ENCODE data around the gene NUP93.

Gene NUP93

GRCh38 chr16:56744996-56745640 is 15.2 kb downstream of the NUP93 start:
- DNase-seq: no peak

DNA sequence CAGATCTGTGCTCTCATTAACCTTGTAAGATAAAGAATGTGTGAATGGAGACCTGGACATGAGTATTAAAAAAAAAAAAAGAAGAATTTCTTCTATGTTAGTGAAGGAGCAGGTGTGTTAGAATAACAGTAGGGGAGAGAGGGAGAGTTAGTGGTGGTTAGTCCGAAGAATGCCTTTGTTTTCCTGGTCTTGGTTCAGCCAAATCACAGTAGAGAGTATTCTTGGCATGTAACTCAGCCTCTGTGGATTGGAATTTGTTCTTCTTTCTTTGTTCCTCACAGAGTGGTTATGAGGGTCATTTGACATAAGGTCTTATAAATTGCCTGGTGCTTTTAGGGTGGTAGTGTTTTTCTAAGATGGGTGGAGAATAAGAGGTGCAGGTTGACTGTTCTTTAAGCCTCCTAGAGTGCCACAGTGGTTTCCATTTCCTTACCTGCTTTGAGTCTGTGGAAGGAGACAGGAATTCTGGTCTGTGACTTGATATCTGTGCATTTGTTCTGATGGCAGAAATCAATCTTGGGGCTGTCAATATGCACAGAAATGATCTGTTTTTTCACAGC is 17.6 kb downstream of the NUP93 start:
- no peak for DNase-seq

DNA sequence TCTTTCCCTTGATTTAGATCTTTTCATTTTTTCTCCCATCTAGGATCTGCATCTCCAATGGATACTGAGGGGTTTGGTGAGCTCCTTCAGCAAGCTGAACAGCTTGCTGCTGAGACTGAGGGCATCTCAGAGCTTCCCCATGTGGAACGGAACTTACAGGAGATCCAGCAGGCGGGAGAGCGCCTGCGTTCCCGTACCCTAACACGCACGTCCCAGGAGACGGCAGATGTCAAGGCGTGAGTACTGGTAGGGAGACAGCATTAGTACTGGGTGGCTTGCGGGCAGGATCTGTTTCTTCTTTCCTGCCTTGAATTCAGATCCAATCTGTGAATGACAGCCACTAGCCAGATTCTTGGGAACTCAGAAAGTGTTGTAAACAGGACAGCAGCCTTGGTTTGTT is 18.3 kb downstream of the NUP93 start:
- no peak for DNase-seq

DNA sequence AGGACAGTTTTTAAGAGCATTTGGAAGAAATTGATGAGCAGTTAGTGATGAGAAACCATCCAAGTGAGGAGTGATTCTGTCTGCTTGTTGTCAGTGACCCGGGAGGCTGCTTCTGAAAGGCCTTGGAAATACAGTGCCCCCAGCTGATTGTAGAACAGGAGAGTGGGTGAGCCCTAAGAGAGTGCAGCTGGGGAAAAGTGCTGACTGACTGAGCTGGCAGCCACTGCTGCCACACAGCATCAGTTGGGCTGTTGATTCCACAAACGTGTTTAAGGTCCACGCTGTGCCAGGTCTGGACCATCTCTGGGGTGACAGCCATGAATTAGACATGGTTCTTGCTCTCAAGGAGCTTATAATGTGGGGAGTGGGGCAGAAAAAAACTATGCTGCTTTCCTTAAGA is 18.9 kb downstream of the NUP93 start:
- no peak for DNase-seq

DNA sequence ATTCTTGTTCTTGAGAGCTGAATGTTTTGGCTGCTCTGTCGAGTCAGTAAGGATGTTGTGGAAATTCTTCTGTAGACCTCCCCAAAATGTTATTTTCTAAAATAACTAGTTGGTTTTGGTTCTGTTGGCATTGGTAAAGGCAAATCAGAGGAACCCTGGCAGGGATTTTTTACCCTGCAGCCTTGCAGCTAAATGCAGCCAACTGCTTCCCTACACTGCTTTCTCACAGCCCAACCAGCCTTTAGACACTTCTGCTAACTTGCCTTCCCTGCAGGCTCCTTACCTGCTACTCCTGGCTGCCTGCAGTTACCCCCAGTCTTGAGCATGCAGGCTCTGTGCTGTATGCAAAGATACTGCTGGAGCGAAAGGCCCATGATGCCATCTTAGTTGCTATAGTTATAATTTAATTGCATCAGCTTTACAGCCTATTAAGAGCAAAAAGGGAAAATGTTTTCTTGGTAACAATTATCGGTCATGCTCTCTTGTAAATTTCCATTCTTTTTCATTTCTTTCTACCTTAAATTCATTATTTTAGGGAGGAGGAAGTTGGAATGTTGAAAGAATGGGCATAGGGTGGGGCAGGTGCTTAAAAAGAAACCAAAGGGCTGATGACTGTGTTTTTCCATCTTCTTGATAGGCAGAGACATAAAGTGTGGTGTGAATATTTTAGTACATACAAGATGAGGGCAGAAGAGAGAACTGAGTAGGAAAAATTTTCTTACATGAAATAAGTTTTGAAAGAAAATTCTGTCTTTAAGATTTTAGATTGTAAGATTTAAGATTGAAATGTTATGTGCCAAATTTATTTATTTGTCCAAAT is 20.0 kb downstream of the NUP93 start:
- no peak for DNase-seq

DNA sequence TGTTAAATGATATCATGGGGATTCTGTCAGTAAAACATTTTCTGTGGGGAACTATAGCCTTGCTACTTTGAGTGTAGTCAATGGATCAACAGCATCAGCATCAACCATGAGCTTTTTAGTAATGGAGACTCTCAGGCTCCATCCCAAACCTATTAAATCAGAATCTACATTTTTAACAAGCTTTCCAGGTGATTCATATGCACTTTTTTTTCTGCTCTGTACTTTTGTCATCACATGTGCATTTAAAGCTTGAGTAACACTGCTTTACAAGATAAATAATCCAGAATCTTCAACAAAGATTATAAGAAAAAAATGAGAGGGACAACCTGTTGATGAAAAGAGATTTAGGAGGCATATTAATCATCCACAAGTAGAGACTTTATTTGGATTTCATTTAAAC is 23.5 kb downstream of the NUP93 start:
- DNase-seq: no peak

GRCh38 chr16:56755038-56755437 is 25.1 kb downstream of the NUP93 start:
- no peak for DNase-seq

- DNase-seq: no peak
These were observed 28.5 kb downstream of the NUP93 start for GRCh38 chr16:56758432-56758831.

DNA sequence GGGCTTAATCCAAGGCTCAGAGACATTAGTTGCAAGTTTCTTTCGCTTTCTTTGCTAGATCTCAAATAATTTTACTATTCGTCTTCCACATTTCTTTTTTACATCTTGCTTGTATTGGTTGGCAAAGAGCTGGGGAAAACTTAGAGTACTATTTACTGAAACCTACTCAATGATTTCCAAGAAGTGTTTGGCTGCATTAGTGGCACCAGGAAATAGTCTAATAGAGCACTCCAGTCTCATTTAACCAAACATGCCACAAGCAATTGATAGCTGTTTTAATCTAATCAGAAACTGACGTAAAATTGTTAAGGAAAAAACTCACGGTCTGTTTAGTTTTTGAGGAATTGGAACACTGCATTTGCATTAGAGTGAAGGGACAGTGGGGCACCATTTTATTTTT is 29.0 kb downstream of the NUP93 start:
- DNase-seq: no peak

DNA sequence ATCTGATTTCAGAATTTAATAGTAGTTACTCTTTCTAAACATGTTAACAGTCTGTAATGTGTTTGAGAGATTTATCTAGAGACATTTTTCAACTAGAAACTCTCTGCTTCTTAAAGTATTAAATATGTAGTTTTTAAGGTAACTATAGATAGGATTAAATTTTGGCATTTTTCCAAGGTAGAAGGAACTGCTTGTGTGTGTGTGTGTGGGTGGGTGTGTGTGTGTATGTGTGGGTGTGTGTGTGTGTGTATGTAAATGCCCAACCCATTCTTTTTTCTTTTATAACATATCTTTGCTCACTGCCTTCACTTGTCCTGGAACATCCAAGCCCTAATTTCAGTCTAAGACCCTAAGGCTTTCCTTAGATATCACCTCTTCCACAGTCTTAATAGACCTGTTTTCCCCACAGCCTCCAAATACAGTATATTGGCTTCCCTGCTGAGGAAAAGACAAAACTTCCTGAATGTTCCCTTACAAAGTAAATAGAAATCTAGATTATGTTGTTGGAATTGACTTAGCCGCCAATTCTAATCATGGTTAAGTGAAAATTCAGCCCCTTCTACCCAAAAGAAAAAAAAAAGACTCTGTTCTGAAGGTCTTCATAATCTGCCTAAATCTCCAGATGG is 33.5 kb downstream of the NUP93 start:
- no peak for DNase-seq

DNA sequence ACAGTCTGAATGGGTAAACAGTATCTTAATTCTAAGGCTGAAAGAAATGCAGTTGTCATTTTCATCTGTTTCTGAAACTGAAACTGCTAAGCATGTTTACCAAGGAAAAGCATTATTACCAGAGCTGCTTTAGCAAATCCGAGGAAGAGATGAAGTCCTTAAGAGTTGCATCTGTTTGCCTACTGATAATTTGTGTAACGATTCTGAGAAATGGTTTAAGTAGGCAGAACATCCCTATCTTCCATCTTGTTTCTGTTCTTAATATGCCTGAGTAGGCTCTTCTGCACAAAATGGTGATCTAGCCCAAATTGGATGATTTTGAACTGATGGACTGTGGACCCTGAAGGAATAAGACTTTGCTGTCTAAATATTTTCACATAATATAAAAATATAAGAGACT is 34.9 kb downstream of the NUP93 start:
- DNase-seq: no peak

GRCh38 chr16:56765949-56766348 is 36.0 kb downstream of the NUP93 start:
- no peak for DNase-seq

GRCh38 chr16:56767024-56767423 is 37.1 kb downstream of the NUP93 start:
- DNase-seq: no peak

DNA sequence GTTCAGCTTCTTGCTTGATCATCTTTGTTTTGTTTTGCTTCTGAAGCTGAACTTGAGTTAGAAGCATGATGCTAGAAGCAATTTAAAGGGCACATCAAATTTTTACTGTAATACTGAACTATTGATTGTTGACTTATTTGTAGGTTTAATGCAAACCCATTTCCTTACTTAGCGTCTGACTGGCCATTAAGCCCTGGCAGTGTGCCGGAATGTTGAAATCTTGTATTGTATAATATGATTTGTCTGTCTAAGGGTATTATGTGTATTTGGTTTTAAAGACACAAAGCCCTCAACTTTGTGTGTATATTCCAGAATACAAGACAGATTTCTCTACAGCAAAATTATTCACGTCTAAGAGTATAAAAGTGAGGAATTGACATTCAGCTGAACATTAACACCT is 39.7 kb downstream of the NUP93 start:
- DNase-seq: no peak

DNA sequence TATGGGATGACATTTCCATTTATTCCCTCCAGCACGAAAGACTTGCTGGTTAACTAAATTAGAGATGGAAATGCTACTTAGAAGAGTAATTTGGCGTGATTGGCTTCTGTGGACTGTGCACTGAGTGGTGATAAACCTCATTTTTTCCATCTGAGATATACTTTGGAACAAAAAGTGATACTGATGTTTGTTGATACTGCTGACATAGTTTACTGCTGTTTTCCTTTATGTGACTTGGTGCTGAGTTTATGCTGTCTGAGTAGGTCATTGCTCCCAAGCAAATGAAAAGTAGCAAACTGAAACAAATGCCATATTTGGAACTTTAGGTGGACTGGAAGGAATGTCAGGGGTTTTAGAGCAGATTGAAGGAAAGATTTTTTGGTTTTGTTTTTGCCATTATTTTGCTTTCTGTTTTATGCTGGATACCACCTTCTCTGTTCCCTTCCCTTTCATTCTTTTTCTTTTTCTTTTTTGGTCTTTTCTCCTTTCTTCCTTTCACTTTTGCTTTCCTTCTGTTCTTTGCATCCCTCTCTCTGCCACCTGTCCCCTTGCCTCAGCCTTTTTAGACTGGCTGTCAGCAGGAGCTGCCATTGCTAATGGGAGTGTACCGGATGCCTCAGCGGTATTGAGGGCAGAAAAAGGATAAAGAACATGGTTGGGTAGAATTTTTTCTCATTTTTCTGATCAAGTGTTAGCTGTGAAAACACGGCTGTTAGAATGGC is 41.8 kb downstream of the NUP93 start:
- no peak for DNase-seq

DNA sequence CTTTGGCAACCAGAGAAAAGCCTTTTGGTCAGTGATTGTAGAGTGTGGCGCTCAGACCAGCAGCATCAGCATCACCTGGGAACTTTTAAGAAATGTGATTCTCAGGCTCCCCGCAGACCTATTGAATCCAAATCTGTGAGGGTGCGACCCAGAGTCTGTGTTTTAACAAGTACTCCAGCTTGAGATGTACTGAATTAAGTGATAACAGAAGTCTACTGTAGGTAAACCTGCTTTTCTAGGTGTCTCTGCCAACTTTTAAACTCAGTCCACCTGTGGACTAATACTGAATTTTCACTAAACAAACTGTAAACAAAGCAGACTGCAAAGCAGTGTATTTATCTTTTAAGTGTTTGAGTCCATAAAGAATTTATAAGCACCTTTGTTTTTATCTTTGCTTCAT is 43.6 kb downstream of the NUP93 start:
- no peak for DNase-seq

GRCh38 chr16:56774016-56774680 is 44.2 kb downstream of the NUP93 start:
- DNase-seq: no peak

DNA sequence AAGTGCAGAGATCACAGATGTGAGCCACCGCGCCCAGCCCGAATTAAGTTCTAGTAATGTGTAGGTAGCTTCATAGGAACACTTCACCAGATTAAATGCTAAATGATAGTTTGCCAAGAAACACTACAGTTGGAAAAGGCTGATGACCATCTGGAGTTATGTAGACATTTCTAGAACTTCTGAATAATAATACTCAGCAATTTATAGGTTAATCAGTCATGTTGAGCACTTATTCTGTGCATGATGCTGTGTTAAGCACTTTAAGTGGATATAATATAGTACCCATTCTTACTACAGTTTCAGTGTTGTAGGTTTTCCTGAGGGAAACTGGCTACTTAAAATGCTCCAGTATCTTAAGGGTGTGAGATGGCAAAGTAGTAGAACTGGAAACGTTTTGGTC is 45.2 kb downstream of the NUP93 start:
- DNase-seq: no peak

GRCh38 chr16:56776562-56776961 is 46.6 kb downstream of the NUP93 start:
- DNase-seq: no peak

DNA sequence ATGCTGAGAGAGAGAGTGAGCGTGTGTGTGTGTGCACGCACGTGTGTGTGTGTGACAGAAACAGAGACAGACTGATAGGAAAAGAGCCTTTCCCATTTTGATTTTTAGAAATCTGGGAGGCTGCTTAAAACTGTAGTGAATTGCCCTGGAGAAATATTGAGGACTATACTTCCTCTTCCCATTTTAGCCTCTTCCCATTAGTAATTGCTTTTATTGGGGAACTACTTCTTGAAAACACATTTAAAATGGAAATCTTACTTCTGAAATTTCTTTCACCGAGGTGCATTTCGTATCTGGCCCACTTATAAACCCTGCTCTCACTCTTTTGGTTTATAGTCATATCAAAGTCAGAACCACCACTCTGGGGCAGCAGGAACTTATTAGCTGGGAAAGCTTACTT is 47.1 kb downstream of the NUP93 start:
- no peak for DNase-seq

DNA sequence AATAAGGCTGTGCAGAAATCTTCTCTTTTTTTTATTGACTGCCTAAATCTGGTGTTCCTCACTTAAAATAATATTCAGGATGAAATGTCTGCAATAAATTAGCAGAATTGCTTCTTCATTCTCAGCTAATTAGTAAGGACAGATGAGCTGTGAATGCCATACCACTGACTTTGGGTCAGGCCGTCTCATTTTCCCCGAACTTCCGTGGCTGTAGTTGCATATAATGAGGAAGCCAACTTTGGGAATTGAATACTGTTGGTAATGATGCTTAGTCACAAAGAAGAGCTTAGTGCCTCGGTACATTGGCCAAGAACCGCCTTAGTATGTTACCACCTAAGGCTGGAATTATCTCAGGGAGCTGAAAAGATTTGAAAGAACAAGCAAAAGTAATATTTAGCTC is 47.6 kb downstream of the NUP93 start:
- DNase-seq: no peak

DNA sequence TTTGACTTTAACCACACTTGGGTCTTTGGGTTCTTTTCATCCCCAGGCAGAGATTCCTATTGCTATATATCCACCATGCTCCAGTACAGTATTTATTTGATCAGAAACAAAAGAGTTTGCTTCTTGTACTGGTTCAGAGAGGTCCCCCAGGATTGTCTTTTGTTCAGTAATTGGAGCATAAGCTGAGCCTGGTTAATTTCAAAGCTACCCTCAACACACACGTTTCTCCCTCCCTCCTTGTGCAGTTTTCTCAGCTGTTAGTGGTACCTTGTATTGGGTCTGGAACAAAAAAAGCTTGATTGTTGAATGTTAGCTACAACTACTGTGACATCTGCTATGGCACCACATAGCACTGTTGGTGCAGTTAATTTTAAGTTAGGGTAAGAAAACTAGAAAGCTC is 50.0 kb downstream of the NUP93 start:
- no peak for DNase-seq

DNA sequence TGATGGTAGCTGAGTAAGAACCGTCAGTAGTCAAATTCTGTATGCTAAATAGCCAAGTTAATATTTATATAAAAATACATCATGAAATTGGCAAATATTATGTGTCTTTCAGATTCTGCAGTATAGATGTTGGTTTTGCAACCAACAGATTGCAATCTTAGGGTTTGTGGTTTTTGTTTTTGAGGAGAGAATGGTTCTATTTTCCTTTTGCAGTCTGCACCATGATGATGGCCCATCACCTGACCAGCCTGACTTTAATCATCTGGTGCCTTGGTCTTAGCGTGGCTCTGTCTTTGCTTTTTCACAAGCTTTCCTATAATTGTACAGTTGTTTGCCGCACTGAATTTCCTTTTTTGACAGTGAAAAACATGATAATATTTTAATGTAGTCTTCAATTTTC is 50.7 kb downstream of the NUP93 start:
- DNase-seq: no peak

All from NCI-H1694 (cell line).